PFSK-1 (cell line): Measurements from ENCODE around the gene RPUSD1.

Experiments used
- POLR2AphosphoS5 ChIP-seq: IDR thresholded peaks from 2 replicates; pipeline ENCODE4 v1.6.1; 2012; ENCODE audit warnings: low read depth, mild to moderate bottlenecking, control low read depth, low read length, moderate library complexity
- REST ChIP-seq, 2 experiments: IDR thresholded peaks; 2 replicates each; pipeline versions ENCODE4 v1.6.1 to v1.8.0; 2011 to 2012; ENCODE audit warnings: low read depth in 2 of 2, low read length in 2 of 2, control low read depth in 1 of 2, inconsistent platforms in 1 of 2, mild to moderate bottlenecking in 1 of 2, moderate library complexity in 1 of 2; ENCODE audit not compliant: insufficient read depth in 1 of 2

- TF ChIP-seq POLR2AphosphoS5 (no peak), REST (IDR thresholded peaks at IDR 0.05; ENCODE audit: insufficient read depth in 1 of 2, low read depth in 2 of 2, low read length in 2 of 2) (no peak)
Observed at GRCh38 chr16:752007-752312, 36.2 kb downstream of the RPUSD1 start.
